Measurements from ENCODE around the gene TRIAP1. TPM values are rescaled to one million over a fixed set of nuclear protein-coding genes. Genes with fewer than 3 reads are reported as not detected.

The TRIAP1 gene
- polyA plus RNA-seq, 1 of the 3 experiments (the other 2 are of a cell fraction): 34.1 TPM

DNA sequence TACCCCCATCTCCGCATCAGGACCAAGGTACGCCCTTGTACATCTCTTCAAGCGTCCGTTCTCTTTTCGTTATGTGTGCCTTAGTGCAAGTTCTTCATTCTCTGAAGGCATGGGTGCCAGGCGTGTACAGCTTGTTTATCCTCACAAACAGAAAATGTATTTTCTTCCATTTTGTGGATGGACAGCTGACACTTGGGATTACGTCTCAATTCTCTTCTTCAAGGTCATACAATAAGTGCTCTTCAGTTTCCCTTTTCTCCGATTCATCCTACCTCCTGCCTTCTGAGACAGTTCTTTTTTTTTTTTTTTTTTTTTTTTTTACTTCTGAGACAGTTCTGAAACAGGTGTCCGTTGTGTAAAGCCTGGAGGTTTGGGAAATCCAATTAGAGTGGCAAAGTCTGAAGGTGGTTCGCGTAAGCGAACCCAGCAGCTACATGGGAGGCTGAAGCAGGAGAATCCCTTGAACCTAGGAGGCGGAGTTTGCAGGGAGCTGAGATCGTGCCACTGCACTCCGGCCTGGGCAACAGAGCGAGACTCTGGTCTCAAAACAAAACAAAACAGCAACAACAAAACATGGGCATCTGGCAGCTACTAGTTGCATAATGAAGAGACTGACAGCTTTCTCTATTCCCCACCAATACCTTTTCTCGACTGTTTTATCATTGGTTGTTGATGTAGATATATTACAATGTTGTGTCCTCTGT, 7.5 kb downstream of the TRIAP1 start:
- no peaks in the 10 kb centered on the region for H3K9me3 ChIP-seq
- peaks cover 6 to 34% of the 10 kb centered on the region in 2 experiments for H3K36me3 ChIP-seq (replicated peaks in 1 of 2; ENCODE audit: control insufficient read depth in 1 of 2, insufficient read depth in 2 of 2, low read length in 1 of 2)
- peak overlapping the region; percentile 50; the same call in 1 of the 2 replicates for H2AFZ ChIP-seq (ENCODE audit: low read depth)
- WGBS (ENCODE audit: low lambda C conversion rate): 38% methylated on average over 17 of the region's 17 CpGs
- peaks cover 10% of the 10 kb centered on the region for H4K20me1 ChIP-seq (ENCODE audit: insufficient read depth)
- ChIA-PET POLR2A (interaction anchor here (1.1 kb wide), 1 partner anchor 58 kb away, joined by 3 read pairs; the partner anchor contains the start of gene DYNLL1), CTCF (interaction anchor here (0.6 to 2.6 kb wide), 13 partner anchors 9 to 145 kb away, joined by 3 to 10 read pairs (median 4); partner anchors contain the start of gene SRSF9)
- H3K79me2 ChIP-seq (ENCODE audit: insufficient read depth): peaks cover 54% of the 10 kb centered on the region
- TF ChIP-seq TEAD4 (IDR thresholded peaks at IDR 0.05; ENCODE audit: borderline replicate concordance, insufficient read depth) (no peak), JUND (IDR thresholded peaks at IDR 0.05) (no peak), MXI1 (IDR thresholded peaks at IDR 0.05; ENCODE audit: low read depth, low read length) (no peak; the same call in 1 of the 2 replicates), RFX5 (IDR thresholded peaks at IDR 0.05; ENCODE audit: low read length) (no peak), ELF1 (IDR thresholded peaks at IDR 0.05) (no peak), POLR2AphosphoS5 (IDR thresholded peaks at IDR 0.05; ENCODE audit: low read depth, low read length) (no peak), EZH2phosphoT487 (IDR thresholded peaks at IDR 0.05; ENCODE audit: borderline replicate concordance, low read depth) (no peak), NFIC (IDR thresholded peaks at IDR 0.05; ENCODE audit: borderline replicate concordance) (no peak)
- TF ChIP-seq, protein P1, sequence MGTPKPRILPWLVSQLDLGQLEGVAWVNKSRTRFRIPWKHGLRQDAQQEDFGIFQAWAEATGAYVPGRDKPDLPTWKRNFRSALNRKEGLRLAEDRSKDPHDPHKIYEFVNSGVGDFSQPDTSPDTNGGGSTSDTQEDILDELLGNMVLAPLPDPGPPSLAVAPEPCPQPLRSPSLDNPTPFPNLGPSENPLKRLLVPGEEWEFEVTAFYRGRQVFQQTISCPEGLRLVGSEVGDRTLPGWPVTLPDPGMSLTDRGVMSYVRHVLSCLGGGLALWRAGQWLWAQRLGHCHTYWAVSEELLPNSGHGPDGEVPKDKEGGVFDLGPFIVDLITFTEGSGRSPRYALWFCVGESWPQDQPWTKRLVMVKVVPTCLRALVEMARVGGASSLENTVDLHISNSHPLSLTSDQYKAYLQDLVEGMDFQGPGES (IDR thresholded peaks at IDR 0.05; ENCODE audit: low read depth, low read length): no peak
- TF ChIP-seq, protein P2, sequence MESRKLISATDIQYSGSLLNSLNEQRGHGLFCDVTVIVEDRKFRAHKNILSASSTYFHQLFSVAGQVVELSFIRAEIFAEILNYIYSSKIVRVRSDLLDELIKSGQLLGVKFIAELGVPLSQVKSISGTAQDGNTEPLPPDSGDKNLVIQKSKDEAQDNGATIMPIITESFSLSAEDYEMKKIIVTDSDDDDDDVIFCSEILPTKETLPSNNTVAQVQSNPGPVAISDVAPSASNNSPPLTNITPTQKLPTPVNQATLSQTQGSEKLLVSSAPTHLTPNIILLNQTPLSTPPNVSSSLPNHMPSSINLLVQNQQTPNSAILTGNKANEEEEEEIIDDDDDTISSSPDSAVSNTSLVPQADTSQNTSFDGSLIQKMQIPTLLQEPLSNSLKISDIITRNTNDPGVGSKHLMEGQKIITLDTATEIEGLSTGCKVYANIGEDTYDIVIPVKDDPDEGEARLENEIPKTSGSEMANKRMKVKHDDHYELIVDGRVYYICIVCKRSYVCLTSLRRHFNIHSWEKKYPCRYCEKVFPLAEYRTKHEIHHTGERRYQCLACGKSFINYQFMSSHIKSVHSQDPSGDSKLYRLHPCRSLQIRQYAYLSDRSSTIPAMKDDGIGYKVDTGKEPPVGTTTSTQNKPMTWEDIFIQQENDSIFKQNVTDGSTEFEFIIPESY (IDR thresholded peaks at IDR 0.05; ENCODE audit: borderline replicate concordance, low read depth): no peak
- peaks cover 0 to 11% of the 10 kb centered on the region in 2 experiments; a peak in 2 of 4 replicates for H3K4me1 ChIP-seq (ENCODE audit: control insufficient read depth in 1 of 2, insufficient read depth in 2 of 2, low read depth in 1 of 2, low read length in 1 of 2)
- H3K9me2 ChIP-seq: no peaks in the 10 kb centered on the region
- no peaks in the 10 kb centered on the region for H3K27me3 ChIP-seq (ENCODE audit: insufficient read depth)
- DNase-seq: no peak
- H3K9ac ChIP-seq: peak overlapping the region; percentile 70
- peak overlapping the region; percentile 74 for H3K4me2 ChIP-seq
- peak overlapping the region; percentile 58 to 62; a peak in 2 of 4 replicates for H3K27ac ChIP-seq (ENCODE audit: low read depth in 2 of 2, low read length in 1 of 2)
- peaks cover 30% of the 10 kb centered on the region for H3F3A ChIP-seq (replicated peaks; ENCODE audit: insufficient read depth)
- peak overlapping the region; percentile 70 to 93 for H3K4me3 ChIP-seq (ENCODE audit: low read depth in 2 of 2, low read length in 1 of 2)

DNA sequence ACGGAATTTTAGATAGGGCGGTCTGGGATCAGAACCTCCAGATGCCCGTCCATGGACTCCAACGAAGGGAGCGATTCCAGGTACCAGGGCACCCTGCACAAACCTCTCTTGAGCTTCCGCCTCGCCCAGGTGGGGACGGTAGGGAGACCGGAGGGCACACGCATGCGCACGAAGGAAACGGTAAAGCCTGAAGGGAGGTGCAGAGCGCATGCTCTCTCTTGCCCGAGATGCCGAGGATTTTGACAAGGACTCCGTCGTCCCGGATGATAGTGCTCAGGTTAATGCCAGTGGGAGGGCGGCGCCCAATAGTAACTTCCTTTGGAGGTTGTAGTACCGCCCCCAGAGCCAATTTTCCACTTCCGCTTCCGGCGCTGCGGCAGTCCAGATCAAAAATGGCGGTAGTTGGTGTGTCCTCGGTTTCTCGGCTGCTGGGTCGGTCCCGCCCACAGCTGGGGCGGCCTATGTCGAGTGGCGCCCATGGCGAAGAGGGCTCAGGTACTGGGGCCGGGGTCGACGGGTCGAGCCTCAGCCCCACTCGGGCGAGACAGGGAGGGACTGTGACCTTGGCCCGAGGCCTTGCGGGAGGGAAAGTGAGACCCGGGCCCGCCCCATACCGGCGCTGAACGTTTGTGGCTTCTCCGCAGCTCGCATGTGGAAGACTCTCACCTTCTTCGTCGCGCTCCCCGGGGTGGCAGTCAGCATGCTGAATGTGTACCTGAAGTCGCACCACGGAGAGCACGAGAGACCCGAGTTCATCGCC, 8.3 kb downstream of the TRIAP1 start, which contains the start of gene COX6A1:
TSS of gene COX6A1 (plus strand) at position 379 of the 760 bp plus-strand sequence. CDS start at position 393, 14 bp downstream.
- H3K27ac ChIP-seq (ENCODE audit: low read depth in 2 of 2, low read length in 1 of 2): peak within 1 kb of the TSS; percentile 58 to 83; a peak in 3 of 4 replicates
- WGBS (ENCODE audit: low lambda C conversion rate): 2% methylated on average over 28 of the region's 59 CpGs
- H3F3A ChIP-seq (replicated peaks; ENCODE audit: insufficient read depth): peaks cover 23% of the 10 kb centered on the region
- TF ChIP-seq MEF2A (IDR thresholded peaks at IDR 0.05; ENCODE audit: borderline replicate concordance, low read depth) (no peak), TCF12 (IDR thresholded peaks at IDR 0.05) (no peak), FOSL2 (IDR thresholded peaks at IDR 0.05; ENCODE audit: borderline replicate concordance, low read depth) (no peak), EP300 (IDR thresholded peaks at IDR 0.05; ENCODE audit: borderline replicate concordance in 1 of 2, low read depth in 1 of 2, low read length in 1 of 2) (peak in 1 of 2 experiments; percentile 28; a peak in 1 of 4 replicates), RAD21 (IDR thresholded peaks at IDR 0.05; ENCODE audit: low read length) (no peak), ELF1 (IDR thresholded peaks at IDR 0.05) (peak; percentile 83), NRF1 (IDR thresholded peaks at IDR 0.05; ENCODE audit: low read depth, low read length) (peak; percentile 99), CHD2 (IDR thresholded peaks at IDR 0.05; ENCODE audit: low read length, partially characterized antibody) (no peak), TEAD4 (IDR thresholded peaks at IDR 0.05; ENCODE audit: borderline replicate concordance, insufficient read depth) (no peak), POLR2AphosphoS5 (IDR thresholded peaks at IDR 0.05; ENCODE audit: low read depth, low read length) (peak; percentile 81), GATA2 (CRISPR knock-in tag; IDR thresholded peaks at IDR 0.05) (no peak), RXRA (IDR thresholded peaks at IDR 0.05; ENCODE audit: borderline replicate concordance, low read depth) (no peak), RCOR1 (IDR thresholded peaks at IDR 0.05; ENCODE audit: low read length) (no peak)
- TF ChIP-seq, protein P2 (IDR thresholded peaks at IDR 0.05; ENCODE audit: borderline replicate concordance, low read depth): no peak

More for the DNA sequence above, 8.3 kb downstream of the TRIAP1 start, which contains the start of gene COX6A1:
- H3K79me2 ChIP-seq (ENCODE audit: insufficient read depth): peaks cover 47% of the 10 kb centered on the region
- H2AFZ ChIP-seq (ENCODE audit: low read depth): peak within 1 kb of the TSS; percentile 88
- peak within 1 kb of the TSS; percentile 70 for H3K9ac ChIP-seq
- H3K9me2 ChIP-seq: no peaks in the 10 kb centered on the region
- POLR2A ChIA-PET: interaction anchor here (0.6 to 1.5 kb wide), 7 partner anchors 48 to 281 kb away, joined by 3 to 6 read pairs (median 3); partner anchors contain the start of genes DYNLL1, RNU4-1, RNU4-2 and RPLP0
- peak; percentile 93 for DNase-seq
- H3K36me3 ChIP-seq (replicated peaks in 1 of 2; ENCODE audit: control insufficient read depth in 1 of 2, insufficient read depth in 2 of 2, low read length in 1 of 2): peaks cover 5 to 27% of the 10 kb centered on the region in 2 experiments
- peaks cover 0 to 11% of the 10 kb centered on the region in 2 experiments; a peak in 2 of 4 replicates for H3K4me1 ChIP-seq (ENCODE audit: control insufficient read depth in 1 of 2, insufficient read depth in 2 of 2, low read depth in 1 of 2, low read length in 1 of 2)
- CTCF ChIA-PET: interaction anchor here (1.1 to 2.6 kb wide), 7 partner anchors 8 to 81 kb away, joined by 3 to 9 read pairs (median 5); partner anchors contain the start of gene SRSF9
- peak within 1 kb of the TSS; percentile 74 for H3K4me2 ChIP-seq
- peak within 1 kb of the TSS; percentile 70 to 93 for H3K4me3 ChIP-seq (ENCODE audit: low read depth in 2 of 2, low read length in 1 of 2)
- H4K20me1 ChIP-seq (ENCODE audit: insufficient read depth): peaks cover 10% of the 10 kb centered on the region
- no peaks in the 10 kb centered on the region for H3K9me3 ChIP-seq
- H3K27me3 ChIP-seq (ENCODE audit: insufficient read depth): no peaks in the 10 kb centered on the region
